DMS53 treated with DMSO at 0.1 percent for 48 hours (cell line): ENCODE results near the gene P3H3.

Source experiments
- DNase-seq: peaks from one replicate; lab custom pipeline; 2025; ENCODE audit not compliant: unreplicated experiment; lab: John Stamatoyannopoulos, UW

P3H3 gene

DNA sequence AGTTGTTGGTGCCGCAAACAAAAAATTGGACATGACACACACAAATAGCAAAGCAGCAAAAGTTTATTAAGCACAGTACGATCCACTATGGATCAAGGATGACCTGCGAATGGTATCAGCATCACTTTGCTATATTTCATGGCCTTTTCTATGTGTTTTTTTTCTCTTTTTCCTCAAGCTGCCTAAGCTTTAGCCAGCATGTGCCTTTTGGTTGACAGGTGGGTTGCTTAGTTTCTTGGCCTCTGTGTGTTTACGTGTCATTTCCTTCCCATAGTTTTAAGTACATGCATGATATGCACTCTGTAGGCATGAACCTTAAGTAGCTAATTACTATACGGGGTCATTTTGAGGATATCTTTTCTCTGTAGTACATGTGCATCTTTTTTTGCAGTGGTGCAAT is 29.1 kb upstream of the P3H3 start:
- DNase-seq: no peak

DNA sequence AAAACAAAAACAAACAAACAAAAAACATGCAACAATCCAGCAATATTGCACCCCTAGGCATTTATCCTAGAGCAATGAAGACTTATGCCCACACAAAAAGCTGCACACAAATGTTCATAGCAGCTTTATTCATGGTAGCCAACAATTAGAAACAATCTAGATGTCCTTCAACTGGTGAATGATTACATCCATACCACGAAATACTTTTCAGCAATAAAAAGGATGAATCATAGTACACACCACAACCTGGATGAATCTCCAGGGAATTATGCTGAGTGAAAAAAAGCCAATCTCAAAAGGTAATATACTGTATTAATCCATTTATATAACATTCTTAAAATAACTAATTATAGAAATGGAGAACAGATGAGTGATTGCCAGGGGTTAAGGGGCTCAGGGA is 21.0 kb upstream of the P3H3 start:
- DNase-seq: no peak

DNA sequence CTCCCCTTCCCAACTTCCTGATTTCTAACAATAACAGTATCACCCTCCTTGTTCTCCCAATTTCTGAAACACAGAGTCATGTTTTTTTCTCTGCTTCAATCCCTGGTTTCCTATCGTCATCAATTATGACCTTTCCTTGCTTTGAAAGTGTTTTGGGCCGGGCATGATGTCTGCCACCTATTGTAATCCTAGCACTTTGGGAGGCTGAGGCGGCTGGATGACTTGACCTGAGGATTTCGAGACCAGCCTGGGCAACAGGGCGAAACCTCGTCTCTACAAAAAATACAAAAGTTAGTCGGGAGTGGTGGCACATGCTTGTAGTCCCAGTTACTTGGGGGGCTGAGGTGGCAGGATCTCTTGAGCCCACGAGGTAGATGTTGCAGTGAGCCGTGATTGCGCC is 19.2 kb upstream of the P3H3 start:
- DNase-seq: no peak

DNA sequence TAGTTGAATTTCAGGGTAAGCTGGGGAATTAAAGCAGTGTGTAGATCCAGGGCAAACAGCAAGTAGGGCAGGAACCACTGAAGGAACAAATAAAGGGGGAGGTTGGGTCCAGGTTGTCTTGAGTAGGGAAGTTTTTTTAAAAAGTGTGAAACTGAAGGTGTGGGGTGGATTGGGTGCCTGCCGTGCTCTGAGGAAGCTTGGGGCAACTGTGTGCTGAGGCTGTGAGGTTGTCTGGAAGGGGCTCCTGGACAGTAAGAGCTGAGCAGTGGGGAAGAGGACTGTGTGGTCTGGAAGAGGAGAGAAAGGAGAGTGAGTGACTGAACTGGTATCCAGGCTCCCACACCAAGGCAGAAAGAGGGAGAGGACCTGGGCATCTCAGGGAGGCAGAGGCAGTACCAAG is 17.4 kb upstream of the P3H3 start:
- DNase-seq: no peak

DNA sequence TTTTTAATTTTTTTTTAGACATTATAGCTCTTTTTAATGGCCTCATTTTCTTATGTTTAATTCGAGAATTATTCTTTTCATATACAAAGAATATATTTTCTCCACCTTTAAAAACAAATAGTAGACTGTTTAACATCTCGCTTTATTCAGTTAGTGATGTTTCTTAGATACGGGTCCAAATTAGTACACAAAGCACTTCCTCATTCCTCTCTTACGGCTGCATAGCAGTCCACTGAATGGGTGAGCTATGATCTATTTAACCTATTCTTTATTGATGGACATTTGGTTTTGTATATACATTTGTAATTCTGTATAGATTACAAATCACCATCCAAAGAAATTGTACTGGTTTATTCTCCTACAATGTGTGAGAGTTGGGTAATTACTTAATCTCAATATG is 14.8 kb upstream of the P3H3 start:
- no peak for DNase-seq

DNA sequence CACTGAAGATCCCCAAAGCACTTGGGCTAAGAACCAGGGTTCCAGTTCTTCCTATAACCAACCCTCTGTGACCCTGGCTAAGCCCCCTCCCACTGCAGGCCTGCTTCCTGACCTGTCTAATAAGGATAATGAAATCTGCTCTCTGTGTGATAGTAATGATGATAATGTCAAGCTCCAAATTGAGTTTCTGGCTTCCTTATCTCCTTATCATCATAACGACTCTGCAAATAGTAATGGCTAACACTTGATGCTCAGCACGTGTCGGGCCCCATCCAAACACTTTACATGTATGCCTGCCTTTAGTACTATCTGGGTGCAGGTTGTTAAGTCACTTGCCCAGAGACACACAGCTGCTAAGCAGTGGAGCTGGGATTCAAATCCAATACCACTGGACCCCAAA is 11.6 kb upstream of the P3H3 start:
- no peak for DNase-seq

DNA sequence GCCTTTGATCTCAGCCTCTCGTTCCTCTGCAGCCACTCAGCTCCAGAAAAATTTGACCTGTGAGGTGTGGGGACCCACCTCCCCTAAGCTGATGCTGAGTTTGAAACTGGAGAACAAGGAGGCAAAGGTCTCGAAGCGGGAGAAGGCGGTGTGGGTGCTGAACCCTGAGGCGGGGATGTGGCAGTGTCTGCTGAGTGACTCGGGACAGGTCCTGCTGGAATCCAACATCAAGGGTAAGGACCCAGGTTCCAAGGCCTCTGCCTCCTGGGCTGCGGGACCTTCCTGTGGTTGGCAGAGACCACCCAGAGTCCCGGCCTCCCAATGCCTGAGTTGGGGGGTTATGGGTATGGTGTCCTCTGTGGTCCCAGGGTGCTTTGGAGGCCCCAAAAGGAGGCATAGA is 11.1 kb upstream of the P3H3 start:
- no peak for DNase-seq

DNA sequence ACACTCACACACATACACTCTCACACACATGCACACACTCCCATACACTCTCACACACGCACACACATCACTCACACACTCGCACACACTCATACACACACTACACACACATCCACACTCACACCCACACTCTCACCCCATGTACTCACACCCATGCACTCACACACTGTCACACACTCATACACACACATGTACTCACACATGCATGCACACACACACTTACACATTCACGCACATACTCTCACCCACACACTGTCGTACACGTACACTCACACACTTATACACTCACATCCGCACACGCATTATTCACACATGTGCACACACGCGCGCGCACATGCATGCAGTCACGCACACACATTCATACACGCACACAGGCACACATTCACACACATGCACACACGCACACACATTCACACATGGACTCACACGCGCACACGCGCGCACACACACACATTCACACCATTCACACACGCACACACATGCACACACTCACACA is 10.5 kb upstream of the P3H3 start:
- no peak for DNase-seq

DNA sequence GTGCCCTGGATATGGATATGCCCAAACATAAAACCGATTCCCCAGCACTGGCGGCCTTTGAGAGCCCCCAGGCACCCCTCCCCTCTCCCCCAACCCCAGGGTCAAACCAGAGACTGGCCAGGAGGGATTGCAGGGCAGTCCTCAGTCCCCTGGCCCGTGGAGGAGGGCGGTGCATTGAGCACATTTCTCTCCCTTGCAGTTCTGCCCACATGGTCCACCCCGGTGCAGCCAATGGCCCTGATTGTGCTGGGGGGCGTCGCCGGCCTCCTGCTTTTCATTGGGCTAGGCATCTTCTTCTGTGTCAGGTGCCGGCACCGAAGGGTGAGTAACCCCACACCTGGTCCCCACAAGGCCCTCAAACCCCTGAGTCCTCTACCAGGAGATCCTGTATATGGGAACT is 10.0 kb upstream of the P3H3 start:
- no peak for DNase-seq

DNA sequence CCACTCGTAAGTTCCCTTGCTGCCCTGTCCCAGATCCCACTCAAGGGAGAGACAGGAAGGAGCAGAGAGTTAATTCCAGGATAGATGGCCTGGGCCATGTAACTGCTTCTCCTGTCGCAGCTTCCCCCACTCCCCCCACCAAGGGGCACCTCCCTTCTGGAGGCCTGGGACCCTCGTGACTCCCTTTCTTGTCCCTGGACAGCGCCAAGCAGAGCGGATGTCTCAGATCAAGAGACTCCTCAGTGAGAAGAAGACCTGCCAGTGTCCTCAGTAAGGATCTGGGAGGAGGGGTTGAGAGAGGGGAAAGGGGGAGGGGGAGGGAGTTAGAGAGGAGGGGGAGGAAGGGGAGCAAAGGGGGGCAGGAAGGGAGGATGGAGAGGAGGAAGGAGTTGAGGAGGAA is 9.6 kb upstream of the P3H3 start:
- no peak for DNase-seq

DNA sequence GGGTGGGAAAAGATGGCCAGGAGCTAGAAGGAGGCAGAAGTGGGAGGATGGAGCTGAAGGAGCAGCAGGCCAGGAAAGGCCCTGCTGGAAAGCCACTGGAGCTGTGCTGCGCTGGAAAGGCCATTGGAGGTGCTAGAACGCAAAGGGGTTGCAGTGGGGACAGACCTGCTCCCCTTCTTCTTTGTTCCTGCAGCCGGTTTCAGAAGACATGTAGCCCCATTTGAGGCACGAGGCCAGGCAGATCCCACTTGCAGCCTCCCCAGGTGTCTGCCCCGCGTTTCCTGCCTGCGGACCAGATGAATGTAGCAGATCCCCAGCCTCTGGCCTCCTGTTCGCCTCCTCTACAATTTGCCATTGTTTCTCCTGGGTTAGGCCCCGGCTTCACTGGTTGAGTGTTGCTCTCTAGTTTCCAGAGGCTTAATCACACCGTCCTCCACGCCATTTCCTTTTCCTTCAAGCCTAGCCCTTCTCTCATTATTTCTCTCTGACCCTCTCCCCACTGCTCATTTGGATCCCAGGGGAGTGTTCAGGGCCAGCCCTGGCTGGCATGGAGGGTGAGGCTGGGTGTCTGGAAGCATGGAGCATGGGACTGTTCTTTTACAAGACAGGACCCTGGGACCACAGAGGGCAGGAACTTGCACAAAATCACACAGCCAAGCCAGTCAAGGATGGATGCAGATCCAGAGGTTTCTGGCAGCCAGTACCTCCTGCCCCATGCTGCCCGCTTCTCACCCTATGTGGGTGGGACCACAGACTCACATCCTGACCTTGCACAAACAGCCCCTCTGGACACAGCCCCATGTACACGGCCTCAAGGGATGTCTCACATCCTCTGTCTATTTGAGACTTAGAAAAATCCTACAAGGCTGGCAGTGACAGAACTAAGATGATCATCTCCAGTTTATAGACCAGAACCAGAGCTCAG is 8.8 kb upstream of the P3H3 start:
- no peak for DNase-seq

DNA sequence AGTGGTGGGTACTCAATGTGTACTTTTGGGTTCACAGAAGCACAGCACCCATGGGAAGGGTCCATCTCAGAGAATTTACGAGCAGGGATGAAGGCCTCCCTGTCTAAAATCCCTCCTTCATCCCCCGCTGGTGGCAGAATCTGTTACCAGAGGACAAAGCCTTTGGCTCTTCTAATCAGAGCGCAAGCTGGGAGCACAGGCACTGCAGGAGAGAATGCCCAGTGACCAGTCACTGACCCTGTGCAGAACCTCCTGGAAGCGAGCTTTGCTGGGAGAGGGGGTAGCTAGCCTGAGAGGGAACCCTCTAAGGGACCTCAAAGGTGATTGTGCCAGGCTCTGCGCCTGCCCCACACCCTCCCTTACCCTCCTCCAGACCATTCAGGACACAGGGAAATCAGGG is 8.0 kb upstream of the P3H3 start:
- DNase-seq: no peak

DNA sequence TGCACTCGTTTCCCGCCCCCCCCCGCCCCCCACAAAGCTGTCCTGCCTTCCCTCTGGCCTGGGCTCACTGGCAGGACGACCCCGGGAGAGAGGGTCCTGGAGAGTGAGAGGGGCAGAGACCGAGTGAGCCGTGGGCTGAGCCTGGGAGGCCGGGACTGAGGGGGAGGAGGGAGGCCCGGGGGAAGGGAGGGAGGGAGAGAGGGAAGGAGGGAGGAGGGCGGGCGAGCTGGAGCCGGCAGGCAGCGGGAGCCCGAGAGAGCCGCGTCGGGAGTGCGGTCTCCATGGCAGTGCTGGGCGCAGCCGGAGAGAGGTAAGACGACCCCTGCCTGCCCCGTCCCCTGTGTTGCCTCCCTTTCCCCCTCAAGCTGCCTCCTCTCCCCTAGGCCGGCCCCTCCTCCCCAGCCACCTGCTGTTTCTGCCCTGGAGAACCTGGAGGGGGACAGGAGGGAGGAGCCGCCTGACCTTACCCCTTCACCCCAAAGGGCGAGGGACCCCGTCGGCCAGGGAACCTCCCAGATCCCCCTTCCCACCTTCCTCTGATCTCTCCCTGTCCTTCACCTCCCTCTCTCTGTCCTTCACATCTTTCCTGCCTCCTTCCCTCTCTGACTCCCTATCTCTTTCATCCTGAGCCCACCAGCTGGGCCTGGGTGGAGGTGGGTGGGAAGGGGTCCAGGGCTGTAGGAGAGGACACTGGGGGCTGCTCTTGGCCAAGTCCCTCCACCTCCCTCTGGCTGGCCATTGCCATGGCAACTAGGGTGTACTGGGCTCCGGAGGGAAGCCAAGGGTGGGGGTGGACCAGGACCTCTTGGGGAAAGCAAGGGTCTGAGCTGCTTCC is 6.4 kb upstream of the P3H3 start, which contains the start of gene GPR162:
Gene GPR162 (plus strand): TSS at position 231 of the 835 bp plus-strand sequence. CDS start 2,078 bp downstream, outside the sequence.
- DNase-seq: peak; percentile 66

DNA sequence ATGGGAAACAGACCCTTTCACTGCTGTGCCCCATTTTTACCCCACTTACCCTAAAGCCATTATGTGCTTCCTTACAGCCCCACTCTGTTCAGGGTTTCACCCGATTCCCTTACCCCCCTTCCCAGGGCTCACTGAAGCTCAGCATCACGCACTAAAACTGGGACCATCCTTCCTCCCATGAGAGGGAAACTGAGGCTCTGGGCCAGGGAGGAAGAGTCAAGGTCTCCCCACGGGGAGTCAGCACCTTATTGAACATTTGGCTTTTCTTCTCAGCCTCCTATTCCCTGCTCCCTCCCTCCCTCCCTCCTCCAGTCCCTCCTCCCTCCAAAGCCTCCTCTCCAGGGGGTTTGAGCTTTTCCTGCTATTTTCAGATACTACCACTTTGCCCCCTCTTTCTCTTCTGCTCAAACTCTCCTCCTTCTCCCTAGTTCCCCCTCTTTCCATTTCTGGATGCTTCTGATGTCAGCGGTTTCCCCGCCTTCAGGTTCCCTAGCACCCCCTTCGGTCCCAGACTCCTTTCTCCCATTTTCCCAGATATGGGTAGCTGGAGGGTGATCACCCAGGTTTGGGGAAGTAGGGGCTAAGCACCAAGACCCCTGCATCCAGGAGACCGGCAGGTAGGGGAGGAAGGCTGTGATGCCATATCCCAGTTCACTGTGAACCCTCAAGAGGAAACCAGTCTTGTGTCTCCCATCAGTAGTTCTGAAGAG is 5.6 kb upstream of the P3H3 start:
- no peak for DNase-seq

DNA sequence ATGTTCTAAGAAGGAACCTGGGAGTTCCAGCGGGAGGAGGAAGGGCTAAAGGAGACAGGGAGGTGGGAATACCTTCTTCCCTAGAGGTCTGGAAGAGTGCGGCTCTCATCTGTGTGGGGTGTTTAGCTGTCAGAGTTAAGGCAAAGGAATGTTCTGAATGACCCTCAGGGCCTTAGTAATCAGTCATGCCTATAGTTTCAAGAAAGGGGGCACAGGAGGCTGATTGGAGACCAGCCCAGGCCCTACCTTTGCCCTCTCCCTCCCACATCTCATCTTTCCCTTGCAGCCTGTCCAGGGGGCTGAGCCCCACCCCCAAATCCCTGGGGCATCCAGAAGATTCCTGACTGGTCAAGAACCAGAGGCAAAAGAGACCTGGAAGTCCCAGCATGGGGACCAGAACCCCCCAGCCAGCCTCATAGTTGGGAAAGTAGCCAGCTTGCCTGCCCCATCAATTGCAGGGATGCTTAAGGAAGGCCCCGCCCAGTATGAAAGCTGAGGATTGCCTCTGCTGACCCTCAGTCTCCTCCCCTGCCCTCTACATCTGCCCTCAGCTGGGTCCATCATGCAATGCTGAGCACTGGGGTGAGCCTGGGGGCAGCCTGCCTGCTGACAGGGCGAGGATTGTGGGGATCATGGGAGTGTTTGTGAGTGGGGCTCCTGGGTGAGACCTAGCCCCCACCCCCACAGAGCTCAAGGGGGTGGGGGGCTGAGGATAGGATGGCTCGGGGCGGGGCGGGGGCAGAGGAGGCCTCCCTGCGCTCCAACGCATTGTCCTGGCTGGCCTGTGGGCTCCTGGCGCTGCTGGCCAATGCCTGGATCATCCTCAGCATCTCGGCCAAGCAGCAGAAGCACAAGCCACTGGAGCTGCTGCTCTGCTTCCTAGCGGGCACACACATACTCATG is 4.8 kb upstream of the P3H3 start:
- DNase-seq: no peak

DNA sequence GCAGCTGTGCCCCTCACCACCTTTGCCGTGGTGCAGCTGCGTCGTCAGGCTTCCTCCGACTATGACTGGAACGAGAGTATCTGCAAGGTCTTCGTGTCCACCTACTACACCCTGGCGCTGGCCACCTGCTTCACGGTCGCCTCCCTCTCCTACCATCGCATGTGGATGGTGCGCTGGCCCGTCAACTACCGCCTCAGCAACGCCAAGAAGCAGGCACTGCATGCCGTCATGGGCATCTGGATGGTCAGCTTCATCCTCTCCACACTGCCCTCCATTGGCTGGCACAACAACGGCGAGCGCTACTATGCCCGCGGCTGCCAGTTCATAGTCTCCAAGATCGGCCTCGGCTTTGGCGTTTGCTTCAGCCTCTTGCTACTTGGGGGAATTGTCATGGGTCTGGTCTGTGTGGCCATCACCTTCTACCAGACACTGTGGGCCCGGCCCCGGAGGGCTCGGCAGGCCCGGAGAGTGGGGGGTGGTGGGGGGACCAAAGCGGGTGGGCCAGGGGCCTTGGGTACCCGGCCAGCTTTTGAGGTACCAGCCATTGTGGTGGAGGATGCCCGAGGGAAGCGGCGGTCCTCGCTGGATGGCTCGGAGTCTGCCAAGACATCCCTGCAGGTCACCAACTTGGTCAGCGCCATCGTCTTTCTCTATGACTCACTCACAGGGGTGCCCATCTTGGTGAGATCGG is 4.0 kb upstream of the P3H3 start:
- DNase-seq: no peak

DNA sequence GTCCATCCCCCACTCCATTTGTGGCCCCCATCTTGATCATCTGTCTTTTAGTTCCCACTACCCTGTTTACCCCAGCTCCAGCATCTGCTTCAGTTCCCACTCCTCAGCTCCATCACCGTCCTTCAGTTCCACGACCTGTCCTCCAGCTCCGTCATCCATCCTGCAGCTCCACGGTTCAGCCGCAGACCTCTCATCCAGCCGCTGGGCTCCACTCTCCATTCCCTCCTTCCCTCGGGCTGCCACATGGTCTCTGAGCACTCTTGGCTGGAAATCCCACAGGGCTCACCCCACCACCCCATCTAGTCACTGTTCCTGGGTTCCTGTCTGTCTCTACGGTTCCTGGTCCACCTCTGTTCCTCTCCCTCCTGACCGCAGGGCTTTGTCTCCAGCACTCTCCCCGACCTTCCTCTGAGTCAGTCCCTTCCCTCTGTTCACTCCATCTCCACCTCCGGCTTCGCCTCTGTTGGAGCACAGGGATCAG is 3.3 kb upstream of the P3H3 start:
- no peak for DNase-seq

DNA sequence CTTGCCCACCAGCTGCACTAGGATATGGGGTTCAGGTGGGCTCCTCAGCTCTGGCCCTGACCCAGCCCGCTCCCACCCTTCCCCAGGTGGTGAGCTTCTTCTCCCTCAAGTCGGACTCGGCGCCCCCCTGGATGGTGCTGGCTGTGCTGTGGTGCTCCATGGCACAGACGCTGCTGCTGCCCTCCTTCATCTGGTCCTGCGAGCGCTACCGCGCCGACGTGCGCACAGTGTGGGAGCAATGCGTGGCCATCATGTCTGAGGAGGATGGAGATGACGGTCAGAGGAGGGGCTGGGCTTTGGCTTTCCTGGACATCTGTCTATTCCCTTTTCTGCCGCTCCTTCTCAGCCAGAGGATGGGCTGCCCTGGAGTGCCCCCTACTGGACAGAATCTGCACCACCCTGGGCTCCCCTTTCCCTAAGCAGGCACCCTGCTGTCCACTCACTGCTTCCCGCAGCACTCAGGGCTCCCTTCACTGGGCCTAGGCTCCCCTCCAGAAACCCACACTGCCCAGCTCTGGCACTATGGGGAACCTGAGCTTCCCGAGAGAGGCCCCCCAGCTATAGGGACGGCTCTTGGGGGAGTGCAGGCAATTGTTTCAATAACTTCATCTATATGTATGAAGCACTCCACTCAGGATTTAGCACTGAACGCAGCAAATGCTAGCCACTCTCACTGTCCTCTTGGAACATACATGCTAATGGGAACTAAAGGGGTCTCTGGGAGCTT is 2.6 kb upstream of the P3H3 start:
- peak; percentile 95 for DNase-seq
